CD4-positive, alpha-beta T cell treated with Interleukin-6 for 4 hours (primary cell): Measurements from ENCODE around the gene GDF10.

ENCODE experiments used
- DNase-seq: peaks from one replicate; pipeline ENCODE4 v3.0.0-alpha.2; 2020; ENCODE audit warnings: mixed read lengths

The GDF10 gene

DNA sequence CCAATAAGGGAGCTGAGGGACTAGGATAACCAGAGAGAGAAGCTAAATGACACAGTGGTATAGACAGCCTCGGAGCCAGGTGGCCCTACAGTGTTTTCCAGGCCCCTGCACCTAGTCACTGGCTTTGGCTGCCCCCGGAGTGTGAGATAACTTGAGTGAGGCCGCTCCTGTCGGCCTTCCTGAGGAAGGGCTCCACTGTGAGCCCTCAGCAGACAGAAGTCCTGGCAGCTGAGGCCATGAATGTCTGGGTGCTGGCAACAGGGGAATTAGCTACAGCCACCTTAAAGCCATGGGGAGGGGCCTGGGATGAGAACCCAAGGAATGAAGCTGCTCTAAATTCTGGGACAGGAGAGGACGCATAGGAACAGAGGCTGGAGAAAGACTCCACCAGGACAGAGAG lies 4.6 kb upstream of the GDF10 start:
- no peak for DNase-seq

DNA sequence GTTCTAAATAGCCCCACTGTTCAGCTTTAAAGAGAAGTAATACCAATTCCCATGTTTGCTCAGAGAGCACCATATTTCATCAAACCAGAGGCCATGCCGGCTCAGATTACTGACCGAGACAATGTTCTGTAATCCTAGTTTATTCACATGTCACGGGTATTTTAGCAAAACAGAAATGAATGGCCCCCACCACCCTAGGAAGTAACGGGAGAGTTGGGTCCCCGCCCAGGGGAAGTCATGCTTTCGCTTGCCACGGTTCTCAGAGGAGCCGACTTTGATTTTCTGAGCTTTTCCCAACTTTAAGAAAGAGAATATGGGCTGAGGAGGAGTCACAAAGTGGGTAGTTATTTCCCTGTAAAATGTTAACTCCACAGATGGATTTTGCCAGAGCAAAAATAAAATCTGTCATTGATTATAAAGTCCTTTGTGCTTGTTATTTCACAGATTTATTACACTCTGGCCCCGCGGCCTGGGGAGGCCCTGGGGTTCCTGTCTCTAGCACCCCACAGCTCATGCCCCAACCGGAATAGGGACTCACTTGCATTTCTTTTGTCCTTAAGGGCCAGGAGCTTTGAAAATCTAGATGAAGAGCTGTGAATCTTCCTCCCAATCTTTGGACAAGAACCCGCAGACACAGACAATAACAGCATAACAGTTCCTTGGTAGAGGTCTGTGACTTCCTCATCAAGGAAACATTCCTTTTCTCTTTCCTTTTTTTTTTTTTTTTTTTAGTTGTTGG lies 3.7 kb upstream of the GDF10 start:
- no peak for DNase-seq

DNA sequence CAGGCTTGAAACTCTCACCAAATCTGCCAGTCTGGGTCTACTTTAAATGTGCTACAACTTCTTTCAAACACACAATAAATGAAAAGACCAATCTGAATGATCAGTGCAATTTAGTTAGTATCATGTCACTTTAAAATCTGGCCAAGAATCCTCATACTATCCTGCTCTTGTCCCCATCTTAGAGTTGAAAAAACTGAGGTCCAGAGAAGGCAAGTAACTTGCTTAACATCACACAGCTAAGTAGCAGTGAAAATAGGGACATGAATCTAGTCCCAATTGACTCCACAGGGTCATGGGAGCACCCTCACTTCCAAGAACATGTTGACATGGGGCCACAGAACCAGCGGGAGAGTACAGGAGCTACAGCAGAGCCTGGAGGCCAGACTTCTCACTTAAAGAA lies 3.1 kb upstream of the GDF10 start:
- no peak for DNase-seq

DNA sequence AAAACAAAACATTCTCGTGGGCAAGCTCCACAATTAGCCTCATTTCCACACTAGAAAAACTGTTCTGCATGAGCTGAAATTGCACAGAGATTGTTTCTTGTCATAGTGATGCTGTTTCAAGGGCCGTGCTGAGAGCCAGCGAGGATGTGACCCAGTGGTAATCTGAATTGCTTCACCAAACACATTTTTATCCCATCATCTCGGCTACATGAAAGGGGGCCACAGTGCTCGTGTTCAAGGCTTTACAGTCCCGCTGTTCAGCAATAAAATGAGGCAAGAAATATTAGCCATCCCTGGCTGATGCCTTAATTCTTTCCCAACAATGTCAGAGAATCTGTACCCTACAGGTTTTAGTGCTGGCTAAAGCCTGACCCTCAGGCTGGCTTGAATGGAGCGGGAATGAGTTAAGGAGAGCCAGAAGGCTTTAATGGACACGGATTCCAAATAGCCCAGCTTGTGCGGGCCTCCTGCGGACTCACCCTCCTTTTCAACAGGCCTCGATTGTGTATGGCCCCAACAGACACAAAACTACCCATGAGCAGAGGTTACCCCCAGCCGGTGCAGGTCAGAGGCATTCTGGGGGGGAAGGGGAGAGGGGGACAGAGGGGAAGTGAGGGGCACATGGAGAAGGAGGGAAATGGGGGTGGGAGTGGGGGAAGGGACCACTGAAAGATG lies 2.0 kb upstream of the GDF10 start:
- no peak for DNase-seq

DNA sequence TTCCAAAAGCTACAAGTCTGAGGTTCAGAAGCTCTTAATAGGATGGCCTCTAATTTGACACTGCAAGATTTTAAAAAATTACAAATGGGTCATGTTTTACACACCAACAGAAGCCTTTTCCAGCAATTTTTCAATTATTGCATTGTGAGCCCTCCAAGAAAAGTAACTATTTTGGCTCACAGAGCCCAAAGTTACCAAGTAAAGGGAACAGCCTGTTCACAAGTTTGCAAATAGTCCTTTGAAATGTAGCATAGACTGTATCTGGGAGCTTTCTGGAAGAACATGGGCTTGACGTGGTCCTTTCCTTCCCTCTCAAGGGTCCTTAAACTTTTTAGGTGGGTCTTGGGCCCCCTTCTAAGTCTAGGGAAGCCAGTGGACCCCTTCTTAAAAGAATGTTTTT lies 1.3 kb upstream of the GDF10 start:
- no peak for DNase-seq

DNA sequence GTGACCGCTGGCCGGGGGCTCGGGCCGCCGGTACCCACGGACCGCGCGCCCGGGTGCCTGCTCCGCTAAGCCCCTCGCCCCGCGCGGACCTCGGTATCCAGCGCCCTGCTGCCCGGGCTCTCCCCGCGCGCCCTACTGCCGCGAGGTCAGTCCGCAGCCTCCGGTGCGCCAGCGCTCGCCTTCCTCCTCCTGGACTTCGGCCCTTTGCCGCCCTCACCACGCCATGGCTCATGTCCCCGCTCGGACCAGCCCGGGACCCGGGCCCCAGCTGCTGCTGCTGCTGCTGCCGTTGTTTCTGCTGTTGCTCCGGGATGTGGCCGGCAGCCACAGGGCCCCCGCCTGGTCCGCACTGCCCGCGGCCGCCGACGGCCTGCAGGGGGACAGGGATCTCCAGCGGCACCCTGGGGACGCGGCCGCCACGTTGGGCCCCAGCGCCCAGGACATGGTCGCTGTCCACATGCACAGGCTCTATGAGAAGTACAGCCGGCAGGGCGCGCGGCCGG lies 483 bp downstream of the GDF10 start:
- DNase-seq, result no peak

- DNase-seq, result no peak
These were observed 1.8 kb downstream of the GDF10 start for GRCh38 chr10:47301833-47302232.

DNA sequence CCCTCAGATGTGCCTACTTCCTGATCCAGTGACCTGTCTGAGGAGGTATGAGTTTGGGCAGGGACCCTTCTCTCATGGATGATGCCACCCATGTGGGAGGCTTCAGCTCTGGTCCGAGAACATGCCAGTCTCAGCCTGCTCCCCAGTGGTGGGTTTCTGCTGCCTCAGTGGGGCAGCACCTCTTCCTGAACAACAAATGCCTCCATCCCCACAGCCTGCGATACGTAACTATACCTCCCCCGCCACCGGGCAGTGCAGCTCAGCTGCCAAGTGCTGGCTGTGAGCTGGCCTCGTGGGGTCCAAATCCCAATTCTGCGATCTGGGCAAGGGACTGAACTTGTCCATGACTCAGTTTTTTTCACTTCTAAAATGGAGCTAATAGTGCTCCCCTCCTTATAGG lies 3.1 kb downstream of the GDF10 start:
- no peak for DNase-seq

GRCh38 chr10:47303866-47304265 lies 3.9 kb downstream of the GDF10 start:
- no peak for DNase-seq

DNA sequence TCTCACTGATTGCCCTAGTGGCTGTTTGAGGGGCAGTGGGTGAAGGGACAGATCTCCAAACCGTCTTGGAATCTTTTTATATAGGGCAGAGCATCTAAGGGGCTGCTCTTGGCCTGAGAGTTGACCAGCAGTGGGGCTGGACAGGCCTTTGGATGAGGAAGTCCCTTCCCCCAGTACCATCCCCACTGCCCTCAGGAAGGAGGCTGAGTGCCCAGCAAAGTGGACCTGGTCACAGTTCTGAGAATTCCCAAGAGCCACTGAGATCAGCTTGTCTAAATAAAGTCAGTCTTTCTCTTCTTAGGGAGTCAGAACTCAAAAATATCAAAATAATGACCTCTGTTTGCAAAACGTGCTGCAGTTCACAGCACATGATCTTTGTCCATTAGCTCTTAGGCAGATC lies 5.6 kb downstream of the GDF10 start:
- no peak for DNase-seq

- DNase-seq, result no peak
These were observed 6.6 kb downstream of the GDF10 start for GRCh38 chr10:47306387-47307210.

DNA sequence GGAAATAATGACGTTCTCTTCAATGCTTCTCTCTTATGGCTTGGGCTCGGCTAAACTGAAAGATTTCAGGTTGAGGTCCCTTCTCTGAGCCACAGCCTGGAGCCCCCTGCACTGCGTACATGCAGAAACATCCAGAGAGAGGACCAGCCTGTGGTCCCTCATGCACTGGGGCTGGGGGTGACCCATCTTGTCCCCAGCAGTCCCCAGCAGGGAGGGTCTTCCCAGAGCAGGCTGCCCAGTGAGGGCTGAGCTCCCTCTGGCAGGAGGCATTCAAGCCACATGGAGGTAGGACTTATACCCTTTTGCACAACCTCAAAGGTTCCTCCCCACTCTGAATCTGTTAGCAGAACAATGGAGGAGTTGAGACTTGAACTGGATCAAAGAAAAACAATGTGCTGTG lies 7.4 kb downstream of the GDF10 start:
- DNase-seq, result no peak

DNA sequence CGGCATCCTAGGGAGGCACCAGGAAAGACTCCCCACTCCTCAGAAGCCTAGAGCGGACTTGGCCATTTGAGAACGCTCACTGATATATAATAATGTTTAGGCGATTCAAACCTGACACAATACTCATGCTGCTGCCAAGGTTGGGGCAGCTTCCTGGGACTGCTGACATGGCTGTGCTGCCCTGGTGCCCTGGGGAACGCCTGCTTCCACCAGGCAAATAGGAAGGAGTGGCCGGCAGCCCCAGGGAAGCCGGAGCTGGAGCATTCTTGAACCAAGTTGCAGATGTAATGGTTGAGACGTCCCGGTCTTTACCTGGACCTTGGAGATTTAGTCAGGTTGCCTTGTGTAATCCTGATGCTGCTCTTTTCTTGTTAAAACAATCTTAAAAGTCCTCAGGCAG lies 8.8 kb downstream of the GDF10 start:
- no peak for DNase-seq

- DNase-seq, result no peak
These were observed 9.6 kb downstream of the GDF10 start for GRCh38 chr10:47309408-47310089.

- no peak for DNase-seq
These were observed 10.1 kb downstream of the GDF10 start for GRCh38 chr10:47310090-47310505.

DNA sequence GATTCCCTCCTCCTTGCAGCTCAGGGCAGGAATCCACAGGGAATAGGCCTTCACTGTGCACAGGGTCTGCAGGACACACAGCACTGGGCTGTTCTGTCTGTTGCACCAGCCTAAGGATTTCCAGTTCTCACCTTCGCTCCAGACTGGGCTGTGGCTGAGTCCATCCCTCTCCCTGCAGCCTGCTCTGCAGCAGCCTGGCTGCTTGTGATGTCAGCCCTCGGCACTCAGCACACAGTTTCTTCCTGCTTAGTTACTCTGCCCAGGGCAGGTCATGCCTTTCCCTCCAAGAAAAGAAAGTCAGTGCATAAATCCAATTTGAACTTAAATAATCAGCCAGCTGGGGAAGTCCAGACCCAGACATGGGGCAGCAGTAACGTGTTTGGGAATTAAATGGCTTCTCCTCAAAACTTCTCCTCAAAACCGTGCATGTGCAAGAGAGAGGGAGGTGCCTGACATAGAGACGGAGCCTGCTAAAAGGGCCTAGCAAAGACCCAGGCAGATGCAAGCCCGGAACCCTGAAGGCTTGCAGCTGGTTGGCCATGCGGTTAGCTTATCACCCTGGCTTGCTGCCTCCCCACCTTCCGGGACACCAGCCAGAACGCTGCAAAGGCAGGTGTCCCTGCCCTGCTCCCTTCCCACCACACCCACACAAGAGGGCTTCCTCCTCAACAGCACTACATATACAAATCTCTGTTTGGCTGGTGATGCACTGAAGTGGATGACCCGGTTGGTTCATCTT lies 11.4 kb downstream of the GDF10 start:
- peak; percentile 81 for DNase-seq

- peak; percentile 91 for DNase-seq
These were observed 12.1 kb downstream of the GDF10 start for GRCh38 chr10:47311932-47312662.

- no peak for DNase-seq
These were observed 12.6 kb downstream of the GDF10 start for GRCh38 chr10:47312663-47312995.

DNA sequence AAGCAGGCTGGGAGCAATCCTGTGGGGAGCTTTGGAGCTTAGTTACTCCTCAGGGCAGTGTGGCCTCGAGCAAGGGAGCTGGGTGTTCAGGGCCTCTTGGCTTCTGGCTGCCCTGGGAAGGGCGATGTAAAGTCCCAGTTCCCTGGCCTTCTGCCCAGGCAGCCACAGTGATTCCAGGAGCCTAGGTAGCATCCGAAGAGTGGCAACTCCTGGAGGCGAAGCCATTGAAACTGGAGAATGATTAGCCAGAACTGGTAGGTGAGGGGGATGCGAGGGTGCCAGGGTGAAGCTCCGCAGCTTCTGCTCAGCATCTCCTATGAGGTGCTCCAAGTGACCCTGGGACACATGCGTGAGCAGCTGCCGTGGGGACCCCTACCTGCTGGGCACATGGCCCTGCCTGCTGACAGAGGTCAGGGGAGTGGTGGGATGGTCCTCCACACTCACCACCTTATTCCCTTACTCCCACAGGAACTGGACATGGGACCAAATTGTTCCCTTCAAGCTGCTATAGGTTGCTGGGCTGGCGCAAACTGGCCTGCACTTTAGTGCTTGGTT lies 14.5 kb downstream of the GDF10 start:
- no peak for DNase-seq

DNA sequence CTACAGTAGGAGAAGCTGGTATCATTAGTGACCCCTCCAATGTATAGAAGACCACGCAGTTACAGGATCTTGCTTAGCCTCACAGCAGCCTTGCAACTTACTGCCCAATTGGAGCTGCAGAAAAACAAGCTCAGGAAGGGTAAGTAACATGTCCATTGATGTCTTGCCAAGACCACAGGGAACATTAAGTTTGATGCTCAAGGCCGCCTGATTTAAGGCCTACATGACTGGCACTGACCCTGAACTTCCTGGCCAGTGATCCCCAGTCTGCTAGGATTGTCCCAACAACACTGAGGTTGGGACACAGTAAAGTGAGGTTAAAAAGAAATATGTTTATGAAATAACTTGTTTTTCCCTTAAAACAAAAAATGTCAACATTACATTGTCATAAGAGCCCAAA lies 15.4 kb downstream of the GDF10 start:
- no peak for DNase-seq

- DNase-seq, result no peak
These were observed 16.1 kb downstream of the GDF10 start for GRCh38 chr10:47316131-47316530.
